Trophoblast cell (in vitro differentiated cells and primary cell): Measurements from ENCODE around the gene TNKS1BP1.

Experiments
- DNase-seq, 2 donors: peaks; one replicate each; pipeline ENCODE4 v3.0.0-alpha.2; 2016
- H2AFZ ChIP-seq: 2 replicates; pipeline ENCODE4 v1.6.1; 2013; ENCODE audit warnings: low read length, moderate library complexity, mild to moderate bottlenecking; ENCODE audit not compliant: insufficient read depth, poor library complexity
- H2AK5ac ChIP-seq: 2 replicates; pipeline ENCODE4 v1.6.1; 2013; ENCODE audit warnings: mild to moderate bottlenecking, low read length
- H2BK120ac ChIP-seq: 2 replicates; pipeline ENCODE4 v1.6.1; 2013; ENCODE audit warnings: low read length, mild to moderate bottlenecking, moderate library complexity; ENCODE audit not compliant: insufficient read depth, poor library complexity
- H2BK12ac ChIP-seq: 2 replicates; pipeline ENCODE4 v1.6.1; 2013; ENCODE audit warnings: mild to moderate bottlenecking, low read length, moderate library complexity
- H2BK5ac ChIP-seq: 2 replicates; pipeline ENCODE4 v1.6.1; 2013; ENCODE audit warnings: low read length, low read depth, moderate library complexity, mild to moderate bottlenecking; ENCODE audit not compliant: poor library complexity
- H3K14ac ChIP-seq: 2 replicates; pipeline ENCODE4 v1.6.1; 2013; ENCODE audit warnings: mild to moderate bottlenecking, low read length
- H3K18ac ChIP-seq: 2 replicates; pipeline ENCODE4 v1.6.1; 2013; ENCODE audit warnings: mild to moderate bottlenecking, low read length
- H3K23ac ChIP-seq: 2 replicates; pipeline ENCODE4 v1.6.1; 2013; ENCODE audit warnings: low read length
- H3K27ac ChIP-seq: 2 replicates; pipeline ENCODE4 v1.5.1; 2013; ENCODE audit warnings: low read depth, mild to moderate bottlenecking, inconsistent platforms, low read length, moderate library complexity
- H3K27me3 ChIP-seq: 2 replicates; pipeline ENCODE4 v1.6.1; 2013; ENCODE audit warnings: inconsistent platforms, mild to moderate bottlenecking, low read length, moderate library complexity; ENCODE audit not compliant: insufficient read depth
- H3K36me3 ChIP-seq, 2 experiments: 1 replicate in 1 of 2; 2 replicates in 1 of 2; pipeline ENCODE4 v1.6.1; 2013; ENCODE audit warnings: low read length in 2 of 2, mild to moderate bottlenecking in 2 of 2, moderate library complexity in 1 of 2; ENCODE audit not compliant: insufficient read depth in 2 of 2, control insufficient read depth in 1 of 2
- H3K4ac ChIP-seq: 2 replicates; pipeline ENCODE4 v1.6.1; 2013; ENCODE audit warnings: low read depth, mild to moderate bottlenecking, low read length, moderate library complexity
- H3K4me1 ChIP-seq, 2 experiments: 1 replicate in 1 of 2; 2 replicates in 1 of 2; pipeline ENCODE4 v1.6.1; 2013; ENCODE audit warnings: low read length in 2 of 2, mild to moderate bottlenecking in 2 of 2, moderate library complexity in 1 of 2; ENCODE audit not compliant: insufficient read depth in 2 of 2, control insufficient read depth in 1 of 2
- H3K4me2 ChIP-seq: 2 replicates; pipeline ENCODE4 v1.6.1; 2013; ENCODE audit warnings: inconsistent platforms, mild to moderate bottlenecking, low read length, moderate library complexity
- H3K4me3 ChIP-seq: 2 replicates; pipeline ENCODE4 v1.5.1; 2013; ENCODE audit warnings: mild to moderate bottlenecking, low read depth, low read length, inconsistent platforms
- H3K79me1 ChIP-seq: one replicate; pipeline ENCODE4 v1.6.1; 2013; ENCODE audit warnings: low read length
- H3K79me2 ChIP-seq: 2 replicates; pipeline ENCODE4 v1.6.1; 2013; ENCODE audit warnings: low read length, mild to moderate bottlenecking; ENCODE audit not compliant: control insufficient read depth, insufficient read depth, poor library complexity
- H3K9ac ChIP-seq: 2 replicates; pipeline ENCODE4 v1.6.1; 2013; ENCODE audit warnings: mild to moderate bottlenecking, low read length
- H3K9me3 ChIP-seq: 2 replicates; pipeline ENCODE4 v1.6.1; 2013; ENCODE audit warnings: low read depth, mild to moderate bottlenecking, control low read depth, inconsistent platforms, low read length; ENCODE audit not compliant: insufficient read depth
- H4K12ac ChIP-seq: 2 replicates; pipeline ENCODE4 v1.6.1; 2013; ENCODE audit warnings: low read depth, mild to moderate bottlenecking, low read length, moderate library complexity
- H4K8ac ChIP-seq: 2 replicates; pipeline ENCODE4 v1.6.1; 2013; ENCODE audit warnings: low read depth, mild to moderate bottlenecking, low read length, moderate library complexity
- H4K91ac ChIP-seq: one replicate; pipeline ENCODE4 v1.6.1; 2013; ENCODE audit warnings: low read depth, mild to moderate bottlenecking, low read length, moderate library complexity
- WGBS: extraction: QIAGEN DNeasy Blood & Tissue Kit; methylation state at CpG from one replicate; pipeline ENCODE4 v1.1.7; 2013; ENCODE audit warnings: missing lambda C conversion rate; ENCODE audit not compliant: insufficient read length, insufficient coverage; ENCODE audit errors: extremely low coverage; 5-methylcytosine and 5-hydroxymethylcytosine counted together

Gene TNKS1BP1

DNA sequence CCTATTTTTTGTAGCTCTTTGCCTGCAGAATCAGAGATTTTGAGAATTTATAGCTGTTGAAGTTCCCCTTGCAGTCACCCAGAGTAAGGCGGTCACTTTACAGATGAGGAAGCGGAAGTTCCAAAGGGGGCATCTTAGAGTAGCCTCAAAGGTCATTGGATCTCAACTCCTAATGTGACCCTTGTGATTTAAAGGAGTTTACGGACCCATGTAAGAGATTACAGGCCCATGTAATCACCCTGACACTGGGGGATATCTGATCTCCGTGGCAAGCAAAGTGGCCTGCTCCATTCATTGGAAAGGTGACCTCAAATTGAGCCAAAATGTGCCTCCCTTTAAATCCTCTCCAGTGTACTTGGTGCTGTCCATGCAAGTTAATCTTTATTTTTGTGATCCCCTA is 29.1 kb upstream of the TNKS1BP1 start:
- peaks cover 1% of the 10 kb centered on the region for H3K79me1 ChIP-seq
- H4K12ac ChIP-seq = no peak overlapping the region
- no peak overlapping the region for H3K14ac ChIP-seq
- H2AK5ac ChIP-seq = no peak overlapping the region
- no peak overlapping the region for H2BK120ac ChIP-seq
- H3K4ac ChIP-seq = no peak overlapping the region
- H2BK5ac ChIP-seq = no peak overlapping the region
- H3K27me3 ChIP-seq = no peaks in the 10 kb centered on the region
- H2BK12ac ChIP-seq = no peak overlapping the region
- H3K9ac ChIP-seq = no peak overlapping the region
- no peak overlapping the region for H4K8ac ChIP-seq
- H3K23ac ChIP-seq = no peak overlapping the region
- no peaks in the 10 kb centered on the region for H3K36me3 ChIP-seq
- DNase-seq = no peak
- no peaks in the 10 kb centered on the region for H3K79me2 ChIP-seq
- no peak overlapping the region for H3K27ac ChIP-seq
- H3K9me3 ChIP-seq = no peaks in the 10 kb centered on the region
- H3K4me3 ChIP-seq = no peak overlapping the region
- H4K91ac ChIP-seq = no peak overlapping the region
- no CpG with 5 or more reads among the region's 4 CpGs for WGBS
- H3K18ac ChIP-seq = no peak overlapping the region
- no peak overlapping the region for H2AFZ ChIP-seq
- H3K4me2 ChIP-seq = no peak overlapping the region
- H3K4me1 ChIP-seq = peaks cover 0 to 3% of the 10 kb centered on the region in 2 experiments

GRCh38 chr11:57353446-57353845 is 28.7 kb upstream of the TNKS1BP1 start:
- H3K4me3 ChIP-seq = no peak overlapping the region
- H3K79me2 ChIP-seq = no peaks in the 10 kb centered on the region
- H3K4me1 ChIP-seq = peaks cover 0 to 3% of the 10 kb centered on the region in 2 experiments
- H2BK120ac ChIP-seq = no peak overlapping the region
- no peak overlapping the region for H3K27ac ChIP-seq
- H3K14ac ChIP-seq = no peak overlapping the region
- H2AFZ ChIP-seq = no peak overlapping the region
- H4K91ac ChIP-seq = no peak overlapping the region
- no peak overlapping the region for H2BK5ac ChIP-seq
- no peak overlapping the region for H2BK12ac ChIP-seq
- no peaks in the 10 kb centered on the region for H3K9me3 ChIP-seq
- peaks cover 1% of the 10 kb centered on the region for H3K79me1 ChIP-seq
- H3K9ac ChIP-seq = no peak overlapping the region
- H2AK5ac ChIP-seq = no peak overlapping the region
- H4K8ac ChIP-seq = no peak overlapping the region
- no peak overlapping the region for H4K12ac ChIP-seq
- H3K36me3 ChIP-seq = no peaks in the 10 kb centered on the region
- no peak overlapping the region for H3K23ac ChIP-seq
- no CpG with 5 or more reads among the region's 4 CpGs for WGBS
- no peak overlapping the region for H3K18ac ChIP-seq
- H3K4me2 ChIP-seq = no peak overlapping the region
- H3K27me3 ChIP-seq = no peaks in the 10 kb centered on the region
- H3K4ac ChIP-seq = no peak overlapping the region
- DNase-seq = no peak

- Histone ChIP-seq H3K14ac (no peak overlapping the region), H3K27ac (no peak overlapping the region), H2BK5ac (no peak overlapping the region)
Measured at GRCh38 chr11:57353036-57353435, 28.3 kb upstream of the TNKS1BP1 start.

GRCh38 chr11:57349491-57350274 is 24.9 kb upstream of the TNKS1BP1 start:
- no peak overlapping the region for H3K14ac ChIP-seq
- H3K18ac ChIP-seq = peak overlapping the region; percentile 14
- H3K4me2 ChIP-seq = peak overlapping the region; percentile 58
- H2BK12ac ChIP-seq = no peak overlapping the region
- H3K4ac ChIP-seq = no peak overlapping the region
- H3K9ac ChIP-seq = no peak overlapping the region
- H2BK120ac ChIP-seq = no peak overlapping the region
- peak overlapping the region; percentile 70 for H4K8ac ChIP-seq
- H3K27ac ChIP-seq = no peak overlapping the region
- H3K9me3 ChIP-seq = no peaks in the 10 kb centered on the region
- H4K91ac ChIP-seq = no peak overlapping the region
- no peak overlapping the region for H2BK5ac ChIP-seq
- peak; percentile 39 to 71 for DNase-seq
- no peaks in the 10 kb centered on the region for H3K36me3 ChIP-seq
- no peaks in the 10 kb centered on the region for H3K79me2 ChIP-seq
- WGBS = no CpG with 5 or more reads among the region's 31 CpGs
- peaks cover 0 to 3% of the 10 kb centered on the region in 2 experiments for H3K4me1 ChIP-seq
- no peak overlapping the region for H3K4me3 ChIP-seq
- H3K23ac ChIP-seq = no peak overlapping the region
- no peaks in the 10 kb centered on the region for H3K27me3 ChIP-seq
- H4K12ac ChIP-seq = no peak overlapping the region
- H2AK5ac ChIP-seq = no peak overlapping the region
- H3K79me1 ChIP-seq = peaks cover 1% of the 10 kb centered on the region
- H2AFZ ChIP-seq = peak overlapping the region; percentile 11

More at GRCh38 chr11:57353036-57353435, 28.3 kb upstream of the TNKS1BP1 start:
- Histone ChIP-seq H3K4ac (no peak overlapping the region), H2BK12ac (no peak overlapping the region), H3K4me1 (peaks cover 0 to 3% of the 10 kb centered on the region in 2 experiments), H4K12ac (no peak overlapping the region), H2AK5ac (no peak overlapping the region), H3K79me2 (no peaks in the 10 kb centered on the region), H4K8ac (no peak overlapping the region), H2AFZ (no peak overlapping the region), H3K18ac (no peak overlapping the region), H2BK120ac (no peak overlapping the region), H3K9ac (no peak overlapping the region), H3K4me2 (no peak overlapping the region), H3K36me3 (no peaks in the 10 kb centered on the region), H3K9me3 (no peaks in the 10 kb centered on the region), H3K4me3 (no peak overlapping the region), H3K79me1 (peaks cover 1% of the 10 kb centered on the region), H3K23ac (no peak overlapping the region), H4K91ac (no peak overlapping the region), H3K27me3 (no peaks in the 10 kb centered on the region)
- WGBS = no CpG with 5 or more reads among the region's 5 CpGs
- no peak for DNase-seq
